Stromal cell of bone marrow (primary cell): Measurements from ENCODE around the gene CRISP3.
"Not testable (repeated sequence)": the region's sequence is repeated elsewhere in the genome, so short reads cannot be mapped to it uniquely, and the experiment has no call there.

Source experiments
- DNase-seq: peaks from one replicate; pipeline ENCODE4 v3.0.0-alpha.2; 2012; ENCODE audit warnings: low read depth

The CRISP3 gene

GRCh38 chr6:49744259-49744658 is at the start of gene CRISP3:
TSS of gene CRISP3 (minus strand) at chr6:49744388. CDS start at chr6:49744367, 21 bp downstream.
- DNase-seq: no peak

GRCh38 chr6:49790341-49790740 is 46.2 kb upstream of the CRISP3 start:
- no peak for DNase-seq

- DNase-seq: no peak
Observed at GRCh38 chr6:49787176-49787575, 43.0 kb upstream of the CRISP3 start, which contains the start of gene PGK2. TSS of gene PGK2 (minus strand) at chr6:49787285. CDS start at chr6:49787187, 98 bp downstream.

GRCh38 chr6:49784272-49784671 is 40.1 kb upstream of the CRISP3 start:
- DNase-seq: no peak

- no peak for DNase-seq
Observed at GRCh38 chr6:49782725-49783124, 38.5 kb upstream of the CRISP3 start.

- no peak for DNase-seq
Observed at GRCh38 chr6:49782293-49782692, 38.1 kb upstream of the CRISP3 start.

- no peak for DNase-seq
Observed at GRCh38 chr6:49776444-49776843, 32.3 kb upstream of the CRISP3 start.

GRCh38 chr6:49775043-49775442 is 30.9 kb upstream of the CRISP3 start:
- DNase-seq: no peak

- DNase-seq: no peak
Observed at GRCh38 chr6:49772285-49772684, 28.1 kb upstream of the CRISP3 start.

GRCh38 chr6:49766762-49767161 is 22.6 kb upstream of the CRISP3 start:
- DNase-seq: no peak

- DNase-seq: no peak
Observed at GRCh38 chr6:49764571-49765236, 20.5 kb upstream of the CRISP3 start.

GRCh38 chr6:49743429-49743828 is 759 bp downstream of the CRISP3 start:
- no peak for DNase-seq

- DNase-seq: no peak
Observed at GRCh38 chr6:49739423-49739822, 4.8 kb downstream of the CRISP3 start.

- DNase-seq: no peak
Observed at GRCh38 chr6:49736017-49736508, 8.1 kb downstream of the CRISP3 start.

- DNase-seq: no peak
Observed at GRCh38 chr6:49733680-49734079, 10.5 kb downstream of the CRISP3 start.

GRCh38 chr6:49732781-49733180 is 11.4 kb downstream of the CRISP3 start:
- DNase-seq: no peak

GRCh38 chr6:49730251-49730650 is 13.9 kb downstream of the CRISP3 start:
- no peak for DNase-seq

- not testable (repeated sequence) for DNase-seq
Observed at GRCh38 chr6:49723917-49724316, 20.3 kb downstream of the CRISP3 start.

GRCh38 chr6:49721297-49721696 is 22.9 kb downstream of the CRISP3 start:
- DNase-seq: no peak

GRCh38 chr6:49720372-49720771 is 23.8 kb downstream of the CRISP3 start:
- no peak for DNase-seq

GRCh38 chr6:49713346-49713745 is 30.8 kb downstream of the CRISP3 start, which contains the start of gene CRISP2:
TSS of gene CRISP2 (minus strand) at chr6:49713543. CDS start at chr6:49709196, 4,347 bp downstream.
- no peak for DNase-seq

GRCh38 chr6:49698478-49698877 is 45.7 kb downstream of the CRISP3 start:
- DNase-seq: no peak

GRCh38 chr6:49693512-49693911 is 50.7 kb downstream of the CRISP3 start:
- DNase-seq: no peak

GRCh38 chr6:49692534-49692933 is 51.7 kb downstream of the CRISP3 start:
- DNase-seq: no peak
